GM19455 (cell line): ENCODE results near the gene AFMID.

Source experiments
- ATAC-seq: cut with Tn5 transposase; IDR thresholded peaks from one replicate; pipeline ENCODE4 v1.9.1; 2021; ENCODE audit not compliant: unreplicated experiment

The AFMID gene

GRCh38 chr17:78179372-78179771 is 7.8 kb upstream of the AFMID start:
- no peak for ATAC-seq

GRCh38 chr17:78180083-78180482 is 7.1 kb upstream of the AFMID start:
- ATAC-seq, result no peak

GRCh38 chr17:78180508-78180907 is 6.7 kb upstream of the AFMID start:
- ATAC-seq, result no peak

- ATAC-seq, result no peak
These were observed 4.7 kb upstream of the AFMID start for GRCh38 chr17:78182504-78182903.

- no peak for ATAC-seq
These were observed 3.2 kb upstream of the AFMID start for GRCh38 chr17:78183916-78184315.

- no peak for ATAC-seq
These were observed 2.8 kb upstream of the AFMID start for GRCh38 chr17:78184351-78184750.

GRCh38 chr17:78184868-78185267 is 2.3 kb upstream of the AFMID start:
- ATAC-seq, result no peak

- no peak for ATAC-seq
These were observed 1.0 kb upstream of the AFMID start for GRCh38 chr17:78185981-78186691.

GRCh38 chr17:78196716-78197115 is 9.6 kb downstream of the AFMID start:
- ATAC-seq, result no peak

GRCh38 chr17:78197147-78197832 is 10.1 kb downstream of the AFMID start:
- ATAC-seq, result no peak

- no peak for ATAC-seq
These were observed 13.3 kb downstream of the AFMID start for GRCh38 chr17:78200451-78200850.

GRCh38 chr17:78202666-78203065 is 15.5 kb downstream of the AFMID start:
- ATAC-seq, result no peak

GRCh38 chr17:78204387-78205123 is 17.4 kb downstream of the AFMID start:
- no peak for ATAC-seq

- no peak for ATAC-seq
These were observed 18.1 kb downstream of the AFMID start for GRCh38 chr17:78205124-78205775.

GRCh38 chr17:78206298-78206697 is 19.1 kb downstream of the AFMID start:
- no peak for ATAC-seq

GRCh38 chr17:78208486-78208885 is 21.3 kb downstream of the AFMID start:
- ATAC-seq, result no peak

GRCh38 chr17:78210111-78210510 is 22.9 kb downstream of the AFMID start:
- no peak for ATAC-seq

GRCh38 chr17:78211032-78211431 is 23.9 kb downstream of the AFMID start:
- ATAC-seq, result no peak

- ATAC-seq, result peak; percentile 72
These were observed 27.0 kb downstream of the AFMID start, which contains the start of gene BIRC5 for GRCh38 chr17:78214016-78214705. Gene BIRC5 (plus strand): TSS chr17:78214253. CDS start chr17:78214317, 64 bp downstream.

- no peak for ATAC-seq
These were observed 27.5 kb downstream of the AFMID start for GRCh38 chr17:78214706-78215061.
